Activated B cell treated with CpG ODN at 0.5 μM for 24 hours (primary cell): ENCODE measurements around the gene SRBD1. TPM values are rescaled to one million over a fixed set of nuclear protein-coding genes. Genes with fewer than 3 reads are reported as not detected.

Experiments
- ATAC-seq: fragments of 200-7000 bp; cut with Tn5 transposase; one replicate; pipeline ENCODE4 v1.10.0; 2021; ENCODE audit warnings: low read depth, mild to moderate bottlenecking, moderate library complexity
- CTCF ChIA-PET: fragments of 350-600 bp; sonication (Branson Sonifier 250); formaldehyde crosslinking; loops from one replicate; lab custom pipeline; 2021; ENCODE audit warnings: antibody characterized with exemption; lab: Charles Lee
- POLR2A ChIA-PET: fragments of 350-600 bp; sonication (Branson Sonifier 250); formaldehyde crosslinking; loops from one replicate; lab custom pipeline; 2021; ENCODE audit warnings: antibody characterized with exemption; lab: Charles Lee
- DNase-seq: peaks from one replicate; pipeline ENCODE4 v3.0.0; 2022
- H3K27ac Mint-ChIP-seq: one replicate; pipeline ENCODE4 v1.8.0; 2020; ENCODE audit warnings: mixed read lengths
- H3K27me3 Mint-ChIP-seq: one replicate; pipeline ENCODE4 v1.8.0; 2021; ENCODE audit warnings: mixed read lengths
- H3K36me3 Mint-ChIP-seq: one replicate; pipeline ENCODE4 v1.8.0; 2021; ENCODE audit warnings: low read depth, mixed read lengths
- H3K4me1 Mint-ChIP-seq: one replicate; pipeline ENCODE4 v1.8.0; 2021; ENCODE audit warnings: mixed read lengths
- H3K4me3 Mint-ChIP-seq: one replicate; pipeline ENCODE4 v1.8.0; 2020; ENCODE audit warnings: mild to moderate bottlenecking, mixed read lengths
- H3K9me3 Mint-ChIP-seq: one replicate; pipeline ENCODE4 v1.8.0; 2020; ENCODE audit warnings: mixed read lengths
- intact Hi-C: fragments of 100-400 bp; cut with micrococcal nuclease; formaldehyde crosslinking; loops from one replicate; pipeline ENCODE4 v1.15.1; 2024
- total RNA-seq: library from RNA; stranded (reverse); gene quantifications from 2 replicates; pipeline ENCODE4 v1.2.3, GENCODE V29; 2022
- TF ChIP-seq, protein P1 (sequence below): fragments of 200-600 bp; IDR thresholded peaks from one replicate; pipeline ENCODE4 v1.8.0; 2022; ENCODE audit warnings: antibody characterized with exemption, mild to moderate bottlenecking

SRBD1 gene
- total RNA-seq, 1 donor from 2014 or later = 20.2 TPM

DNA sequence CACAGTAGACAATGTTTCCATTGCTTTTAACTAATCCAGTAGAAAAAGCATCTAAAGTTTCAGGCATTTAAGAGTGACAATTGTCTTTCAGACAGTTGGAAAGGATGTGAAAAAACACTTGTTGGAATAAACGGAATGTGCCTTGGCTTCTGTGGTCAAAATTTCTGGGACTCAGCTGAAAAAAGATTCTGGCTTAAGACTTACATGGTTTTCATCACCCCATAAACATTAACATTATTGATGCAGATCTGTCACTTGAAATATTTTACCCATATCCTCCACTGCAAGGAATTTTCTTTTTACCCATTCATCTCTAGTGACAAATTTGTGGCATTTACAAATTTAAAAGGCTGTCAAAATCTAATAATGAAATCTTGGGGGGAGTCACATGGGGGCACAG lies 166.0 kb downstream of the SRBD1 start:
- no peak for ATAC-seq
- Mint-ChIP-seq H3K9me3 (no peaks in the 10 kb centered on the region), H3K27me3 (no peaks in the 10 kb centered on the region), H3K4me3 (no peak overlapping the region), H3K4me1 (peaks cover 5% of the 10 kb centered on the region), H3K36me3 (peaks cover 17% of the 10 kb centered on the region), H3K27ac (no peak overlapping the region)
- CTCF ChIA-PET = no interaction called here
- intact Hi-C loops = no loop called here
- TF ChIP-seq, protein P1, sequence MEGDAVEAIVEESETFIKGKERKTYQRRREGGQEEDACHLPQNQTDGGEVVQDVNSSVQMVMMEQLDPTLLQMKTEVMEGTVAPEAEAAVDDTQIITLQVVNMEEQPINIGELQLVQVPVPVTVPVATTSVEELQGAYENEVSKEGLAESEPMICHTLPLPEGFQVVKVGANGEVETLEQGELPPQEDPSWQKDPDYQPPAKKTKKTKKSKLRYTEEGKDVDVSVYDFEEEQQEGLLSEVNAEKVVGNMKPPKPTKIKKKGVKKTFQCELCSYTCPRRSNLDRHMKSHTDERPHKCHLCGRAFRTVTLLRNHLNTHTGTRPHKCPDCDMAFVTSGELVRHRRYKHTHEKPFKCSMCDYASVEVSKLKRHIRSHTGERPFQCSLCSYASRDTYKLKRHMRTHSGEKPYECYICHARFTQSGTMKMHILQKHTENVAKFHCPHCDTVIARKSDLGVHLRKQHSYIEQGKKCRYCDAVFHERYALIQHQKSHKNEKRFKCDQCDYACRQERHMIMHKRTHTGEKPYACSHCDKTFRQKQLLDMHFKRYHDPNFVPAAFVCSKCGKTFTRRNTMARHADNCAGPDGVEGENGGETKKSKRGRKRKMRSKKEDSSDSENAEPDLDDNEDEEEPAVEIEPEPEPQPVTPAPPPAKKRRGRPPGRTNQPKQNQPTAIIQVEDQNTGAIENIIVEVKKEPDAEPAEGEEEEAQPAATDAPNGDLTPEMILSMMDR = no peak
- DNase-seq = no peak
- POLR2A ChIA-PET = no interaction called here

DNA sequence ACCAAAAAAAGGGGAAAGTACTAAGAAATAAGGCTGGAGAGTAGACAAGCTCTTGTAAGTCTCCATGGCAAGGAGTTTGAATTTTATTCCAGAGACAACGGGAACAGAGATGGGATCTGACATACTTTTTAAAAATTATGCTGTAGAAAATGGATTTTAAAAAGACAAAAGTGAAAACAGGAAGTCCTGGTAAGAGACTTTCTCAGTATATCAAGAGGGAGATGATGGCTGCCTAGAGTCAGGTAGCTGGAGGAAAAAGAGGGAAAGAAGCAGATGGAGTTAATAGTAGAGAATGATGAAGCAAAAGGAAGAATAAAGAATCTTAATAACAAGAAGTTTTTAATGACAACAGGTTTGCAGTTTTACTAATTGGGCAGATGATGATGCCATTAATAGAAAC lies 168.1 kb downstream of the SRBD1 start:
- H3K9me3 Mint-ChIP-seq = peaks cover 6% of the 10 kb centered on the region
- H3K36me3 Mint-ChIP-seq = peaks cover 25% of the 10 kb centered on the region
- no peak overlapping the region for H3K27ac Mint-ChIP-seq
- no peak for DNase-seq
- no peak overlapping the region for H3K4me3 Mint-ChIP-seq
- ChIA-PET POLR2A (no interaction called here), CTCF (interaction anchor here (0.5 kb wide), 1 partner anchor 1088 kb away, joined by 3 read pairs; no protein-coding TSS in a partner anchor)
- H3K4me1 Mint-ChIP-seq = peaks cover 5% of the 10 kb centered on the region
- no peak for ATAC-seq
- no peaks in the 10 kb centered on the region for H3K27me3 Mint-ChIP-seq
- intact Hi-C loops = no loop called here
- TF ChIP-seq, protein P1 = no peak

DNA sequence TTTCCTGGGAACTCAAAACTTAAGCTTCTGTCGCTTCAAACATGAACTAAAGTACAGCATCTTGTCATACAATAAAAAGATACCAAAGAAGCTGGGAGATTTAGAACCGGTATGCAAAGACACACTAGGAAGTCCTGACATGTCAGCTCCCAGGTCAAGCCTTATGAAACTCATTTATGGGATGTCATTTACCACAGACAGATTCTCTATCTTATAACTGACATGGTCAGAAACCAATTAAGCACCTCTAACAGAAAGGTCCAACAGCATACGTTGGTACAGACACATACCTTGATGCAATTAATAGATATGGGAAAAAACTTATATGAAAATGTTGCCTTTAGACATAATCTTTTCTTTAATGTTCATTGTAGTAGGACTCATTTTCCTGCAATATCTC lies 169.0 kb downstream of the SRBD1 start:
- Mint-ChIP-seq H3K9me3 (peaks cover 13% of the 10 kb centered on the region), H3K4me3 (no peak overlapping the region), H3K27me3 (no peaks in the 10 kb centered on the region), H3K4me1 (peaks cover 5% of the 10 kb centered on the region), H3K27ac (no peak overlapping the region), H3K36me3 (peaks cover 33% of the 10 kb centered on the region)
- CTCF ChIA-PET = no interaction called here
- intact Hi-C loops = no loop called here
- POLR2A ChIA-PET = no interaction called here
- no peak for ATAC-seq
- no peak for DNase-seq
- TF ChIP-seq, protein P1 = no peak

DNA sequence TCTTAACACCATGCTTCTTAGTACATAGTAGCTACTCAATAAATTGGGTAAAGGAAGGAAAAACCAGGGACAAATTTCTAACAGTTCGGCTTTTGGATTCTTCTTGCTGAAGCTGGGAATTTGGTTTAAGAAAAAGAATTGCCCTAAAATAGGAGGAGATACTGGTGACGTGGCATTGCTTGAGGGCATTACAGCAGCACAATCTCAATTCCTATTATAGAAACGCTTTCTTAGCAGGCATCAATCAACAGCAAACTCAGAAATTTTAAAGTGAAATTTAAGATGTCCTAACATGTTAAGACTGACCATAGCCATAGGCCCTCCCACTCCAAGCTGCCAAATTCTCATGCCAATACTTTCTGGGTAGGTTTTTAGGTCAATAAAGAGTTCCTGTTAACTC lies 169.5 kb downstream of the SRBD1 start:
- ChIA-PET CTCF (no interaction called here), POLR2A (no interaction called here)
- H3K27me3 Mint-ChIP-seq = no peaks in the 10 kb centered on the region
- peaks cover 35% of the 10 kb centered on the region for H3K36me3 Mint-ChIP-seq
- ATAC-seq (no peak), DNase-seq (no peak)
- TF ChIP-seq, protein P1 = no peak
- peaks cover 5% of the 10 kb centered on the region for H3K4me1 Mint-ChIP-seq
- H3K4me3 Mint-ChIP-seq = no peak overlapping the region
- no peak overlapping the region for H3K27ac Mint-ChIP-seq
- intact Hi-C loops = no loop called here
- H3K9me3 Mint-ChIP-seq = peaks cover 13% of the 10 kb centered on the region

DNA sequence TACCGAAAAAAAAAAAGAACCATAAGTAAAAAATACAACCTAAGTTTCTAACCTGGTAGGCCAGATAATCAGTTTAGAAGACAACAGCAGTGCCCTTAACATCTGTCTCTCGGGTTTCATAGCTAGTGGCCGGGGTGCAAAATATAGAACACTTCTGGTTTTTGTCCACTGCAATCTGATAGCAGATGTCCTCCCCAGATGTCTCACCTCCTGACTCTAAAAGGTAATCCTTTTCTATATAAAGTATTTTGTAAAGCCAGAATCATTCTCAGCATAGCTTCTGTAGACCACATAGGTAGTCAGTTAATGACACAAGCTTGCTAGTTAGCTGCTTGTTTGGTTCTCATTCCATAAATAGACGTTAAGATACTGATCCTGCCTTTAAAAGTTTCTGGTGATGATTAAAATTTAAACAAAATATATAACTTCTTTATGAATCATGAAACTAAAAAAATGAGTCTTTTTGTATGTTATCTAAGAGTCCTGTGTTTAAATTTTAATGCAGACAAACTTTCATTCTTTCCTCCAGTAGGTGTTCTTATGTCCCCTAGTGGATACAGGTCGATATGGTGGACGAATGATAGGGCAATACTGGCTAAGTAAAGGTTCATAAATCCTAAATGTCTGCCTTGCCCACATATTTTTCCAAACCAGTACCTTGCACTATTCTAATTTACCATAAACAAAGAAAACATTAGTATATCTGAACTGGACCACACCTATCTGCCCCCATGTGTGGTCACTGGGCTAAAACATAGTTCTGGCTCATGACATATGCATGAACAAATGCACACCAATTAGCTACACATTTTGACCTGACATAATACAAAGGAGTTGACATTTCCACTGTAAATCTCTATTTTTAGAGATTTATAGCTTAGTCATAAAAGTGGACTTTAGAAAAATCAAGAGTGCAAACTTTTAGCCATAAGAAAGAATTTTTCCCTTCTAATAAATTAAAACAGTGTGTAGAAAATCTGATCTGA lies 171.0 kb downstream of the SRBD1 start:
- Mint-ChIP-seq H3K36me3 (peaks cover 40% of the 10 kb centered on the region), H3K4me1 (peaks cover 5% of the 10 kb centered on the region), H3K27ac (no peak overlapping the region), H3K9me3 (peaks cover 18% of the 10 kb centered on the region), H3K4me3 (no peak overlapping the region), H3K27me3 (no peaks in the 10 kb centered on the region)
- CTCF ChIA-PET = no interaction called here
- TF ChIP-seq, protein P1 = no peak
- no peak for ATAC-seq
- no peak for DNase-seq
- POLR2A ChIA-PET = no interaction called here
- intact Hi-C loops = no loop called here
